Thyroid gland (tissue), 4 donors: ENCODE results near the gene JCHAIN. TPM values are rescaled to one million over a fixed set of nuclear protein-coding genes. Genes with fewer than 3 reads are reported as not detected.

ENCODE experiments used
- DNase-seq, 2 donors: peaks; one replicate each; pipeline ENCODE4 v3.0.0-alpha.2; 2019
- H3K27ac ChIP-seq, 3 donors: fragments of 200-600 bp; sonication (generic); 1 replicate in 2 of 3; 2 replicates in 1 of 3; pipeline ENCODE4 v1.5.1; 2016 to 2019; ENCODE audit warnings: mild to moderate bottlenecking in 1 of 3, moderate library complexity in 1 of 3
- H3K27me3 ChIP-seq: fragments of 200-600 bp; sonication (generic); one replicate; pipeline ENCODE4 v1.5.1; 2019
- H3K36me3 ChIP-seq, 2 donors: fragments of 200-600 bp; sonication (generic); one replicate each; pipeline ENCODE4 v1.5.1; 2016 to 2019
- H3K4me1 ChIP-seq, 2 donors: fragments of 200-600 bp; sonication (generic); one replicate each; pipeline ENCODE4 v1.5.1; 2017 to 2019
- H3K4me3 ChIP-seq, 3 donors: fragments of 200-600 bp; sonication (generic); replicated peaks in 1 of 3; 1 replicate in 2 of 3; 2 replicates in 1 of 3; pipeline ENCODE4 v1.5.1; 2016; ENCODE audit warnings: mild to moderate bottlenecking in 1 of 3
- H3K9me3 ChIP-seq: fragments of 200-600 bp; sonication (generic); one replicate; pipeline ENCODE4 v1.5.1; 2017
- POLR2A ChIP-seq, 2 donors: fragments of 450-650 bp; IDR thresholded peaks; one replicate each; pipeline ENCODE4 v1.6.1; 2017; ENCODE audit warnings: antibody characterized with exemption in 2 of 2, mild to moderate bottlenecking in 2 of 2, moderate library complexity in 1 of 2
- WGBS, 2 donors: methylation state at CpG; one replicate each; pipeline ENCODE4 v1.1.5; 2017; 5-methylcytosine and 5-hydroxymethylcytosine counted together
- intact Hi-C: fragments of 100-400 bp; cut with DNase I; formaldehyde crosslinking; loops from one replicate; pipeline ENCODE4 v1.15.1; 2023
- small RNA-seq: library from RNA; depleted of rRNA; stranded (forward); fragments of <200 nt; gene quantifications from one replicate; pipeline ENCODE3, GENCODE V24; 2016
- total RNA-seq, 4 donors: library from RNA; depleted of rRNA; stranded (reverse); fragments of >200 nt; gene quantifications; one replicate each; pipeline ENCODE4 v1.2.3, GENCODE V29; 2016
- TF ChIP-seq, protein P1 (sequence below), 6 experiments: fragments of 200-600 bp in 3 of 6; fragments of 450-650 bp in 3 of 6; sonication (generic) in 3 of 6; IDR thresholded peaks; one replicate each; pipeline ENCODE4 v1.5.1; 2016 to 2019; ENCODE audit warnings: antibody characterized with exemption in 6 of 6, mild to moderate bottlenecking in 2 of 6, inconsistent platforms in 1 of 6, moderate library complexity in 1 of 6

Gene JCHAIN
- total RNA-seq, 4 donors from 2014 or later, result 0.67 to 154 (median 3.7) TPM; not detected in 1

DNA sequence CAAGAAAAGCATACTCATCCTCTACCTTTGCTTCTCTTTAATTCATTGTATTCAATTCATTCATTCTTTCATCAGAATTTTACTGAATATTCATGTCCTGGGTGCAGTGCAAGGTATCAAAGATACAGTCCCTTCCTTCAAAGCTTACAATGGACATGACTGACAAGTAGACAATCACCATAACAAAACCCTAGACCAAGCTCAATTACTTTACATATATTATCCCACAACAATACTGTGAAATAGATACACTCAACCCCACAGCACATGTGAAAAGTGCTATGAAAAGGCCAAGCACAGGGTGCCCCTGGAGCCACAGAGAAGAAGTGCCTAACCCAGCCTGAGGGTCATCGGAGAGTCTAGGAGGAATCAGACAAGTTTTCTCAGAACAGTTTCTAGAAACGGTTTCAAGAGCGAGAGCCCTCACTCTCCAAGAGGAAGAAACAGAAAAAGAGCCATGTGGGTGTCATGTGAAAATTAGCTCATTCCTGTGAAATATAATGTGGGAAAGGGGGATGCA, 58.9 kb downstream of the JCHAIN start:
- H3K27me3 ChIP-seq, result no peaks in the 10 kb centered on the region
- no peak overlapping the region for H3K27ac ChIP-seq
- TF ChIP-seq, protein P1, sequence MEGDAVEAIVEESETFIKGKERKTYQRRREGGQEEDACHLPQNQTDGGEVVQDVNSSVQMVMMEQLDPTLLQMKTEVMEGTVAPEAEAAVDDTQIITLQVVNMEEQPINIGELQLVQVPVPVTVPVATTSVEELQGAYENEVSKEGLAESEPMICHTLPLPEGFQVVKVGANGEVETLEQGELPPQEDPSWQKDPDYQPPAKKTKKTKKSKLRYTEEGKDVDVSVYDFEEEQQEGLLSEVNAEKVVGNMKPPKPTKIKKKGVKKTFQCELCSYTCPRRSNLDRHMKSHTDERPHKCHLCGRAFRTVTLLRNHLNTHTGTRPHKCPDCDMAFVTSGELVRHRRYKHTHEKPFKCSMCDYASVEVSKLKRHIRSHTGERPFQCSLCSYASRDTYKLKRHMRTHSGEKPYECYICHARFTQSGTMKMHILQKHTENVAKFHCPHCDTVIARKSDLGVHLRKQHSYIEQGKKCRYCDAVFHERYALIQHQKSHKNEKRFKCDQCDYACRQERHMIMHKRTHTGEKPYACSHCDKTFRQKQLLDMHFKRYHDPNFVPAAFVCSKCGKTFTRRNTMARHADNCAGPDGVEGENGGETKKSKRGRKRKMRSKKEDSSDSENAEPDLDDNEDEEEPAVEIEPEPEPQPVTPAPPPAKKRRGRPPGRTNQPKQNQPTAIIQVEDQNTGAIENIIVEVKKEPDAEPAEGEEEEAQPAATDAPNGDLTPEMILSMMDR (IDR thresholded peaks at IDR 0.05), result no peak
- TF ChIP-seq POLR2A (IDR thresholded peaks at IDR 0.05), result no peak
- intact Hi-C loops, result no loop called here
- WGBS, 2 donors, result 84 to 86% methylated on average over 3 of the region's 3 CpGs
- no peak for DNase-seq
- no peaks in the 10 kb centered on the region for H3K4me1 ChIP-seq
- no peaks in the 10 kb centered on the region for H3K9me3 ChIP-seq
- no peaks in the 10 kb centered on the region for H3K36me3 ChIP-seq
- no peak overlapping the region for H3K4me3 ChIP-seq

DNA sequence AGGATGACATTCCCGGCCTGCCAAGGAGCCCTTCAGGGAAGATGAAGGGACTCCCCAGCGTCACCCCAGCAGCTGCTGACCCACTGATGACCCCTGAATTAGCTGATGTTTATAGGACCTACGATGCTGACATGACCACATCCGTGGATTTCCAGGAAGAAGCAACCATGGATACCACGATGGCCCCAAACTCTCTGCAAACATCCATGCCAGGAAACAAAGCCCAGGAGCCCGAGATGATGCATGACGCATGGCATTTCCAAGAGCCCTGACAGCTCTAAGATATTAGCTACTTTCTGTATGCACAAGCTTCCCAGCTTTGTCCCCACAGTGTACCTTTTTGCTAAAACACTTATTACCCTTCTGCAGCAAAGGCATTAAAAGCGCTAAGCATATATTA, 59.8 kb downstream of the JCHAIN start:
- H3K27ac ChIP-seq, result no peak overlapping the region
- no peaks in the 10 kb centered on the region for H3K4me1 ChIP-seq
- intact Hi-C loops, result no loop called here
- DNase-seq, result no peak
- H3K4me3 ChIP-seq, result no peak overlapping the region
- WGBS, 2 donors, result 85 to 88% methylated on average over 8 of the region's 8 CpGs
- no peaks in the 10 kb centered on the region for H3K27me3 ChIP-seq
- no peaks in the 10 kb centered on the region for H3K9me3 ChIP-seq
- TF ChIP-seq, protein P1 (IDR thresholded peaks at IDR 0.05), result no peak
- TF ChIP-seq POLR2A (IDR thresholded peaks at IDR 0.05), result no peak
- no peaks in the 10 kb centered on the region for H3K36me3 ChIP-seq

Small RNA genes lying within 50 kb of the gene (small RNA-seq; reads per million reads assigned to genes)
- gene RNU6-520P (not detected), gene RNU6-784P (not detected)

Other genes starting within 250 kb of the JCHAIN start
- not detected for gene MUC7, start 194.3 kb downstream of the JCHAIN start, total RNA-seq
- gene AMTN, start 147.9 kb downstream of the JCHAIN start, total RNA-seq, result not detected
- gene AMBN, start 74.3 kb downstream of the JCHAIN start, total RNA-seq, result not detected
- under 1 TPM in 2 of 4 donors, not detected in 2; under 0.01 to 0.10 TPM for gene ENAM, start 37.8 kb downstream of the JCHAIN start, total RNA-seq
- gene UTP3, start 22.0 kb upstream of the JCHAIN start, total RNA-seq, result 10 to 100 TPM; 12.4 to 17.7 (median 15.5) TPM
- 100 to 1,000 TPM; 148 to 242 (median 155) TPM for gene RUFY3, start 55.5 kb upstream of the JCHAIN start, total RNA-seq
- 10 to 100 TPM; 59.7 to 69.6 (median 67.0) TPM for gene GRSF1, start 173.4 kb upstream of the JCHAIN start, total RNA-seq
- 10 to 100 TPM; 24.1 to 33.9 (median 29.6) TPM for gene MOB1B, start 235.9 kb upstream of the JCHAIN start, total RNA-seq